ENCODE results near the gene AUTS2.

DNA sequence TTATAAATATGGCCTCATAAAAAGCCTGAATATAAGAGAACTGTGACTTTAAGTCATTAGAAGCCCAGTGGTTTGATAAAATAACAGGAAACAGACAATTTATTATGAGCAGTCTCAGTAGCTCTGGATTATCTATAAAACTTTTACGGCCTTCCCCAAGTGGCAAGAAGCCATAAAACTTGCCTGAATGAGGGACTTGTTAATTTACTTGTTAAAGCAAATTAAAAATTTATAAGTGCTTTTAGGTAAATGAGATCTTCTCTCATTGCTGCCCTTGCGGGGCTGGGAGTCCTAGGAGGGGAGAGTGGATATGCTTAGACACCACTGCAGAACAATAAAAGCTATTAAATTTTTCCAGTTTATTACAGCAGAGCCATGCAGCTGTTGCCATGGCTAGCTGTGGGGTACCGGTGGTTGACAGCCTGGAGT lies 499.9 kb downstream of the AUTS2 start:
- TF ChIP-seq, protein P1, sequence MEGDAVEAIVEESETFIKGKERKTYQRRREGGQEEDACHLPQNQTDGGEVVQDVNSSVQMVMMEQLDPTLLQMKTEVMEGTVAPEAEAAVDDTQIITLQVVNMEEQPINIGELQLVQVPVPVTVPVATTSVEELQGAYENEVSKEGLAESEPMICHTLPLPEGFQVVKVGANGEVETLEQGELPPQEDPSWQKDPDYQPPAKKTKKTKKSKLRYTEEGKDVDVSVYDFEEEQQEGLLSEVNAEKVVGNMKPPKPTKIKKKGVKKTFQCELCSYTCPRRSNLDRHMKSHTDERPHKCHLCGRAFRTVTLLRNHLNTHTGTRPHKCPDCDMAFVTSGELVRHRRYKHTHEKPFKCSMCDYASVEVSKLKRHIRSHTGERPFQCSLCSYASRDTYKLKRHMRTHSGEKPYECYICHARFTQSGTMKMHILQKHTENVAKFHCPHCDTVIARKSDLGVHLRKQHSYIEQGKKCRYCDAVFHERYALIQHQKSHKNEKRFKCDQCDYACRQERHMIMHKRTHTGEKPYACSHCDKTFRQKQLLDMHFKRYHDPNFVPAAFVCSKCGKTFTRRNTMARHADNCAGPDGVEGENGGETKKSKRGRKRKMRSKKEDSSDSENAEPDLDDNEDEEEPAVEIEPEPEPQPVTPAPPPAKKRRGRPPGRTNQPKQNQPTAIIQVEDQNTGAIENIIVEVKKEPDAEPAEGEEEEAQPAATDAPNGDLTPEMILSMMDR (IDR thresholded peaks at IDR 0.05), result no peak
- TF ChIP-seq POLR2AphosphoS5 (IDR thresholded peaks at IDR 0.05; ENCODE audit: insufficient read depth in 1 of 2, low read depth in 1 of 2) (no peak), POLR2A (IDR thresholded peaks at IDR 0.05) (no peak)

Data from vagina (tissue), 2 donors.